ENCODE data around the gene SRGN. TPM values are rescaled to one million over a fixed set of nuclear protein-coding genes. Genes with fewer than 3 reads are reported as not detected.
A peak's percentile ranks its signal among the peaks of the same experiment; 100 is the strongest.

SRGN gene
- total and polyA plus RNA-seq, 10 of the 15 experiments (the other 5 are each of a cell fraction or from before 2014, with no cell fraction given): 382 to 2,414 (median 885) TPM

DNA sequence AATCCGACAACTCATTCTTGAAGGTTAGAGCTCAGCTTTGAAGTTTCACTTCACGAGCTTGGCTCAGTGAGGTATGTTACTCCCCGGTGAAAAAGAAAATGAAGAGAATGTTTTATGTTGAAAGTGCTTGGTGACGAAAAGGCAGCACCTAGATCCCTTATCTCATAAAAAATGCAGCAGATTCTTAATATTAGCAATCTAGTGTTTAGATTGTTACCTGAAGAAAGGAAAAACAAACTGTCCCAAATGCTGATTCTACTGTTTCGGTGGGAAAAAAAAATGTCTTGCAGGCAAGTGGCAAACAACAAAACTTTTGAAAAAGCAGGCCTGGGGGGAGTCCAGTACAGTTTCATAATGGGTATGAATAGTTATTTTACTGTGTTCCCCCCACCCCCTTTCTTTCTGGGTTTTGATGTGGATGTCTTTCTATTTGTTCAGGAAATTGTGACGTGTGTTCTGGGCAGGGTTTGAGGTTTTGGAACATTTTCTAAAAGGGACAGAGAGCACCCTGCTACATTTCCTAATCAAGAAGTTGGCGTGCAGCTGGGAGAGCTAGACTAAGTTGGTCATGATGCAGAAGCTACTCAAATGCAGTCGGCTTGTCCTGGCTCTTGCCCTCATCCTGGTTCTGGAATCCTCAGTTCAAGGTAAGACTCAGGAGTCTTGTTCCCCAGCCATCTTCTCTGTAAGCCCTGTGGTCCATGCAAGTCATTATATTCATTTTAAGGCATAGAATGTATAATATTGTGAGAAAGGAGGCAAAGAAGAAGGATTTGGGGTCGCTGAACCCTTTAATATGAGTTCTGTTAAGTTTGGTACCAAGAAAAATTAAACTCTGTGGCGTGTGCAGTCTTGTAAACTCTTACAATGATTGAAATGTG lies at the start of gene SRGN (continued):
- TF ChIP-seq, protein P1, sequence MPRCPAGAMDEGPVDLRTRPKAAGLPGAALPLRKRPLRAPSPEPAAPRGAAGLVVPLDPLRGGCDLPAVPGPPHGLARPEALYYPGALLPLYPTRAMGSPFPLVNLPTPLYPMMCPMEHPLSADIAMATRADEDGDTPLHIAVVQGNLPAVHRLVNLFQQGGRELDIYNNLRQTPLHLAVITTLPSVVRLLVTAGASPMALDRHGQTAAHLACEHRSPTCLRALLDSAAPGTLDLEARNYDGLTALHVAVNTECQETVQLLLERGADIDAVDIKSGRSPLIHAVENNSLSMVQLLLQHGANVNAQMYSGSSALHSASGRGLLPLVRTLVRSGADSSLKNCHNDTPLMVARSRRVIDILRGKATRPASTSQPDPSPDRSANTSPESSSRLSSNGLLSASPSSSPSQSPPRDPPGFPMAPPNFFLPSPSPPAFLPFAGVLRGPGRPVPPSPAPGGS (IDR thresholded peaks at IDR 0.05; ENCODE audit: borderline replicate concordance, insufficient read depth, low read depth, low read length, poor library complexity, severe bottlenecking): no peak
- no peak for TF ChIP-seq HDAC2 (IDR thresholded peaks at IDR 0.05)
- peak; percentile 56; the same call in 1 of the 2 replicates for TF ChIP-seq YY1 (IDR thresholded peaks at IDR 0.05; ENCODE audit: low read depth, low read length)
- peak; percentile 97 for TF ChIP-seq POLR2AphosphoS2 (IDR thresholded peaks at IDR 0.05; ENCODE audit: low read depth, low read length)
- TF ChIP-seq, protein P2, sequence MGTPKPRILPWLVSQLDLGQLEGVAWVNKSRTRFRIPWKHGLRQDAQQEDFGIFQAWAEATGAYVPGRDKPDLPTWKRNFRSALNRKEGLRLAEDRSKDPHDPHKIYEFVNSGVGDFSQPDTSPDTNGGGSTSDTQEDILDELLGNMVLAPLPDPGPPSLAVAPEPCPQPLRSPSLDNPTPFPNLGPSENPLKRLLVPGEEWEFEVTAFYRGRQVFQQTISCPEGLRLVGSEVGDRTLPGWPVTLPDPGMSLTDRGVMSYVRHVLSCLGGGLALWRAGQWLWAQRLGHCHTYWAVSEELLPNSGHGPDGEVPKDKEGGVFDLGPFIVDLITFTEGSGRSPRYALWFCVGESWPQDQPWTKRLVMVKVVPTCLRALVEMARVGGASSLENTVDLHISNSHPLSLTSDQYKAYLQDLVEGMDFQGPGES (IDR thresholded peaks at IDR 0.05): no peak
- peak; percentile 69 for TF ChIP-seq MEF2B (IDR thresholded peaks at IDR 0.05; ENCODE audit: partially characterized antibody, poor library complexity, severe bottlenecking)
- TF ChIP-seq FOXK2 (IDR thresholded peaks at IDR 0.05): no peak
- TF ChIP-seq CHD4 (IDR thresholded peaks at IDR 0.05): 0 out of 2 replicates have a peak, but pooled peaks have one; percentile 57
- TF ChIP-seq, protein P3, sequence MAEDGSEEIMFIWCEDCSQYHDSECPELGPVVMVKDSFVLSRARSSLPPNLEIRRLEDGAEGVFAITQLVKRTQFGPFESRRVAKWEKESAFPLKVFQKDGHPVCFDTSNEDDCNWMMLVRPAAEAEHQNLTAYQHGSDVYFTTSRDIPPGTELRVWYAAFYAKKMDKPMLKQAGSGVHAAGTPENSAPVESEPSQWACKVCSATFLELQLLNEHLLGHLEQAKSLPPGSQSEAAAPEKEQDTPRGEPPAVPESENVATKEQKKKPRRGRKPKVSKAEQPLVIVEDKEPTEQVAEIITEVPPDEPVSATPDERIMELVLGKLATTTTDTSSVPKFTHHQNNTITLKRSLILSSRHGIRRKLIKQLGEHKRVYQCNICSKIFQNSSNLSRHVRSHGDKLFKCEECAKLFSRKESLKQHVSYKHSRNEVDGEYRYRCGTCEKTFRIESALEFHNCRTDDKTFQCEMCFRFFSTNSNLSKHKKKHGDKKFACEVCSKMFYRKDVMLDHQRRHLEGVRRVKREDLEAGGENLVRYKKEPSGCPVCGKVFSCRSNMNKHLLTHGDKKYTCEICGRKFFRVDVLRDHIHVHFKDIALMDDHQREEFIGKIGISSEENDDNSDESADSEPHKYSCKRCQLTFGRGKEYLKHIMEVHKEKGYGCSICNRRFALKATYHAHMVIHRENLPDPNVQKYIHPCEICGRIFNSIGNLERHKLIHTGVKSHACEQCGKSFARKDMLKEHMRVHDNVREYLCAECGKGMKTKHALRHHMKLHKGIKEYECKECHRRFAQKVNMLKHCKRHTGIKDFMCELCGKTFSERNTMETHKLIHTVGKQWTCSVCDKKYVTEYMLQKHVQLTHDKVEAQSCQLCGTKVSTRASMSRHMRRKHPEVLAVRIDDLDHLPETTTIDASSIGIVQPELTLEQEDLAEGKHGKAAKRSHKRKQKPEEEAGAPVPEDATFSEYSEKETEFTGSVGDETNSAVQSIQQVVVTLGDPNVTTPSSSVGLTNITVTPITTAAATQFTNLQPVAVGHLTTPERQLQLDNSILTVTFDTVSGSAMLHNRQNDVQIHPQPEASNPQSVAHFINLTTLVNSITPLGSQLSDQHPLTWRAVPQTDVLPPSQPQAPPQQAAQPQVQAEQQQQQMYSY (CRISPR knock-in tag; IDR thresholded peaks at IDR 0.05): no peak; the same call in 1 of the 2 replicates
- TF ChIP-seq POLR2AphosphoS5 (IDR thresholded peaks at IDR 0.05; ENCODE audit: low read length): peak; percentile 100
- TF ChIP-seq, protein P4, sequence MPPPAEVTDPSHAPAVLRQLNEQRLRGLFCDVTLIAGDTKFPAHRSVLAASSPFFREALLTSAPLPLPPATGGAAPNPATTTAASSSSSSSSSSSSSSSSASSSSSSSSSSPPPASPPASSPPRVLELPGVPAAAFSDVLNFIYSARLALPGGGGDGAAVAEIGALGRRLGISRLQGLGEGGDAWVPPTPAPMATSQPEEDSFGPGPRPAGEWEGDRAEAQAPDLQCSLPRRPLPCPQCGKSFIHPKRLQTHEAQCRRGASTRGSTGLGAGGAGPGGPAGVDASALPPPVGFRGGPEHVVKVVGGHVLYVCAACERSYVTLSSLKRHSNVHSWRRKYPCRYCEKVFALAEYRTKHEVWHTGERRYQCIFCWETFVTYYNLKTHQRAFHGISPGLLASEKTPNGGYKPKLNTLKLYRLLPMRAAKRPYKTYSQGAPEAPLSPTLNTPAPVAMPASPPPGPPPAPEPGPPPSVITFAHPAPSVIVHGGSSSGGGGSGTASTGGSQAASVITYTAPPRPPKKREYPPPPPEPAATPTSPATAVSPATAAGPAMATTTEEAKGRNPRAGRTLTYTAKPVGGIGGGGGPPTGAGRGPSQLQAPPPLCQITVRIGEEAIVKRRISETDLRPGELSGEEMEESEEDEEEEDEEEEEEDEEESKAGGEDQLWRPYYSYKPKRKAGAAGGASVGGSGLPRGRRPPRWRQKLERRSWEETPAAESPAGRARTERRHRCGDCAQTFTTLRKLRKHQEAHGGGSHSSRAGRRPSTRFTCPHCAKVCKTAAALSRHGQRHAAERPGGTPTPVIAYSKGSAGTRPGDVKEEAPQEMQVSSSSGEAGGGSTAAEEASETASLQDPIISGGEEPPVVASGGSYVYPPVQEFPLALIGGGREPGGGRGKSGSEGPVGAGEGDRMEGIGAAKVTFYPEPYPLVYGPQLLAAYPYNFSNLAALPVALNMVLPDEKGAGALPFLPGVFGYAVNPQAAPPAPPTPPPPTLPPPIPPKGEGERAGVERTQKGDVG (CRISPR knock-in tag; IDR thresholded peaks at IDR 0.05): no peak
- peak; percentile 86 for TF ChIP-seq ATF7 (IDR thresholded peaks at IDR 0.05; ENCODE audit: low read depth)
- TF ChIP-seq NR2F1 (conservative IDR thresholded peaks at IDR 0.05): peak; percentile 54
- TF ChIP-seq SMAD1 (IDR thresholded peaks at IDR 0.05; ENCODE audit: low read depth, partially characterized antibody): peak; percentile 96
- TF ChIP-seq TCF3 (IDR thresholded peaks at IDR 0.05; ENCODE audit: borderline replicate concordance, insufficient read depth, low read depth, low read length): peak; percentile 82; the same call in 1 of the 2 replicates
- peak; percentile 68; the same call in 1 of the 2 replicates for TF ChIP-seq PAX5 (IDR thresholded peaks at IDR 0.05; ENCODE audit: borderline replicate concordance, low read depth, low read length)
- peak; percentile 91; the same call in 1 of the 2 replicates for TF ChIP-seq NBN (IDR thresholded peaks at IDR 0.05)
- TF ChIP-seq TCF12 (IDR thresholded peaks at IDR 0.05; ENCODE audit: low read depth, low read length): 0 out of 2 replicates have a peak, but pooled peaks have one; percentile 32

Measured in GM12878 (cell line).